ENCODE data around the gene SLC17A2.
A peak's percentile ranks its signal among the peaks of the same experiment; 100 is the strongest.

The SLC17A2 gene

DNA sequence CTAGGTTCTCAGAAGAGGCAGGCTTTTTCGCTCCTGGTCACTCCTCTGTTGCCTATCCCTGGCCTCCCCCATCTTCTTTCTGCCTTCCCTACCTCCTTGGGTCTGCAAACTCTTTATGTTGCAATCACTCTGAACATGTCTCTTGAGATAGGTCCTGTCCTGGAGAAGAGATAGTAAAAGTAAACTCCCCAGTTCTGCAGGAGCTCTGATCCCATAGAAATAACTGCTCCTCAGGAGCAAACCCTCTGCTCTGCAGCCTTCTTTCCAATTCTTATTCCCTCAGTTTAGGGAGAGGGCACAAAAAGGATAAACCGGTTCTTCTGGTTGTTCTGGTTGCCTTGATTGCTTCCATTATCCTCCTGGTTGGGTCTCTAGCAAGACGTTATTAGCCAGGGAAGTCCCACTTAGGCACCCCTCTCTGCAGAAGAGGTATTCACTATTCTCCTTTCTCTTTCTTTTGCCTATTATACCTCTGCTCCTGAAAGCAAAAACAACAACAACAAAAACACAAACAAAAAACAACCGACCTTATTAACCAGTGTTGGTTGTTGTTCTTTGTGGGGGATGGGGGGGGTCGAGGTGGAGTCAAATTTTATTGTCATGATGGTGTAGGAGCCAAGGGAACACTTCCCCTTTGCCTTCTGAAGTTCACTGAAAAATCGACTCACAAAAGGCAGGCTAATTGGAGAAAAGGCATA lies 33.1 kb upstream of the SLC17A2 start:
- Histone ChIP-seq H3K36me3 (ENCODE audit: control insufficient read depth in 5 of 5, insufficient read depth in 5 of 5, low read length in 5 of 5) (peaks cover 6 to 27% (median 20%) of the 10 kb centered on the region in 5 donors), H3K9ac (ENCODE audit: low read length in 5 of 5) (peak overlapping the region in 4 of 5 donors; percentile 35 to 66 (median 52)), H3K27ac (ENCODE audit: low read depth, low read length) (no peak overlapping the region), H3K9me3 (ENCODE audit: control insufficient read depth in 5 of 5, low read length in 5 of 5) (peaks cover 0 to 4% (median 0%) of the 10 kb centered on the region in 5 donors), H3K27me3 (ENCODE audit: control insufficient read depth in 5 of 5, insufficient read depth in 4 of 5, low read length in 5 of 5) (no peaks in the 10 kb centered on the region), H3K4me1 (ENCODE audit: control insufficient read depth in 5 of 5, insufficient read depth in 5 of 5, low read length in 5 of 5) (peaks cover 2 to 65% (median 50%) of the 10 kb centered on the region in 5 donors), H3K4me3 (ENCODE audit: low read depth in 1 of 5, low read length in 5 of 5) (peak overlapping the region; percentile 66 to 91 (median 80))

DNA sequence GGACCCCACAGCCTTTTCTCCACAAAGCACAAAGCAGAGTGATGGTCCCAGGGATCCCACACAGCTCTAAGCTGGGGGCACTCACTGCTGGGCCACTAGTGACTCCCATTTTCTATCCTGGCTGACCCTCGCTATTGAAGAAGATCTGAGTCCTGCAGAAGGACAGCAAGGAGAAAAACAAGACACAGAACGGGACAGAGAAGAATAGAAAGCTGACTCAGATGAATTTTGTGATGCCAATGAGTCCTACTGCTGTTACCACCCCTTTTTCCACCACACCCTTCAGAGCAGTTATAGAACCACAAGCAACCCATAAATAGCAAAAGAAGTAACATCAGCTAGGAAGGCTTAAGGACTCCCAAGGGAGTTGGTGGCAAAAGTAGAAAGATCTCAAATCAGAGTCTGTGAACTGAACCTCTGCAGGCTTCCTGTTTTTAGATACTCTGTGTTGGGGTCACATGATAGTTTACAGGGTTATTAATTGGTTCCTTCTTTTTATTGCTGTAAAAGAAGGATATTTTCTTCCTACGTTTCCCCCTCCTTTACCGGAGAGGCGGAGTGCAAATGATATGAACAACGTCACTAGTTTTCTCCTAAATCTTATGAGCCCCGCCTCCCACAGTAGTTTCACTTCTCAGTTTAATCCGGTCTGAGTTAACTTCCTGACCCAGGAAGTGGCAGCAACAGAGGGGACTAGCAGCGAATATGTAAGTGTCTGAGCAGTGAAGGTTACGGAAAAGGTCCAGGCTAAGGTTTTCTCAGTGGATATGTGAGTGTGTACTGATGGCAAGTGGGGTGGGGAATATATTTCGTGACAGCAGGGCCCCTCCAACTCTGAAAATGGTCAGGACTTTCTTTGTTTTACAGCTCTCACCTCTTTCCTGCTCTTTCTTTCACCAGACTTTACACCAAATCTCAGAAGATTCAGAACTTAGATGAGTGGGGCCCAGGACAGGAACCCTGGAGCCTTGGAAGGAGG lies 31.9 kb upstream of the SLC17A2 start, which contains the start of gene TRIM38:
TSS of gene TRIM38 (plus strand) at position 654 of the 979 bp plus-strand sequence. CDS start 3,721 bp downstream, outside the sequence.
- peak within 1 kb of the TSS; percentile 73 to 95 (median 80) for H3K9ac ChIP-seq (ENCODE audit: low read length in 5 of 5)
- peaks cover 0 to 54% (median 40%) of the 10 kb centered on the region in 5 donors for H3K4me1 ChIP-seq (ENCODE audit: control insufficient read depth in 5 of 5, insufficient read depth in 5 of 5, low read length in 5 of 5)
- H3K4me3 ChIP-seq (ENCODE audit: low read depth in 1 of 5, low read length in 5 of 5), result peak within 1 kb of the TSS; percentile 66 to 91 (median 80)
- no peaks in the 10 kb centered on the region for H3K27me3 ChIP-seq (ENCODE audit: control insufficient read depth in 5 of 5, insufficient read depth in 4 of 5, low read length in 5 of 5)
- H3K36me3 ChIP-seq (ENCODE audit: control insufficient read depth in 5 of 5, insufficient read depth in 5 of 5, low read length in 5 of 5), result peaks cover 6 to 17% (median 16%) of the 10 kb centered on the region in 5 donors
- peak within 1 kb of the TSS; percentile 92 for H3K27ac ChIP-seq (ENCODE audit: low read depth, low read length)
- H3K9me3 ChIP-seq (ENCODE audit: control insufficient read depth in 5 of 5, low read length in 5 of 5), result peaks cover 0 to 5% (median 0%) of the 10 kb centered on the region in 5 donors

DNA sequence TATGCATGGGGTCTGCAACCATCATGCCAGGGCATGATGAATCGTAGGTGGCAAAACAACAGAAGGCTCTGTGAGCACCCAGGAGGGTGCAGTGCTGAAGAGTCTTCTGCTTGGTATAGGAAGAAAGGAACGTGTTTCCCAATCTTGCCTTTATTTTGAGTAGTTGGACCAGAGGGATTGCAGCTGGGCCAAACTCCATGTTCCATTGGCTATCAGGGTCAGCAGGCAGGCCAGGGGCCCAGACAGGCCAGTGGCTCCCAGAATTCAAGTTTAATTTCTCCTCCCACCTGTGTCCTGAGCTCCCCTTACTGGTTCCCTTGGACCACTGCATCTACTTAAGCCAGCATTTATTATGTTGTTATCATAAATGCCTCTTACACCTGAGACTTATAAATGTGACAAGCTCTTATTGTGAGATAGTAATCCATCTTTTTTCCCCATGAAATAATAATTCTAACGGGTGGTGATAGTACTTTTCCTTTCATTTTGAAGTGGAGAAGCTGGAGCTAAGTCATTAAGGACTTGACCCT lies 31.2 kb upstream of the SLC17A2 start:
- Histone ChIP-seq H3K4me3 (ENCODE audit: low read depth in 1 of 5, low read length in 5 of 5) (peak overlapping the region; percentile 66 to 91 (median 80)), H3K9ac (ENCODE audit: low read length in 5 of 5) (peak overlapping the region in 3 of 5 donors; percentile 74 to 95 (median 80)), H3K4me1 (ENCODE audit: control insufficient read depth in 5 of 5, insufficient read depth in 5 of 5, low read length in 5 of 5) (peaks cover 0 to 47% (median 38%) of the 10 kb centered on the region in 5 donors), H3K9me3 (ENCODE audit: control insufficient read depth in 5 of 5, low read length in 5 of 5) (peaks cover 0 to 5% (median 0%) of the 10 kb centered on the region in 5 donors), H3K36me3 (ENCODE audit: control insufficient read depth in 5 of 5, insufficient read depth in 5 of 5, low read length in 5 of 5) (peaks cover 6 to 13% (median 9%) of the 10 kb centered on the region in 5 donors), H3K27ac (ENCODE audit: low read depth, low read length) (peak overlapping the region; percentile 92), H3K27me3 (ENCODE audit: control insufficient read depth in 5 of 5, insufficient read depth in 4 of 5, low read length in 5 of 5) (no peaks in the 10 kb centered on the region)

DNA sequence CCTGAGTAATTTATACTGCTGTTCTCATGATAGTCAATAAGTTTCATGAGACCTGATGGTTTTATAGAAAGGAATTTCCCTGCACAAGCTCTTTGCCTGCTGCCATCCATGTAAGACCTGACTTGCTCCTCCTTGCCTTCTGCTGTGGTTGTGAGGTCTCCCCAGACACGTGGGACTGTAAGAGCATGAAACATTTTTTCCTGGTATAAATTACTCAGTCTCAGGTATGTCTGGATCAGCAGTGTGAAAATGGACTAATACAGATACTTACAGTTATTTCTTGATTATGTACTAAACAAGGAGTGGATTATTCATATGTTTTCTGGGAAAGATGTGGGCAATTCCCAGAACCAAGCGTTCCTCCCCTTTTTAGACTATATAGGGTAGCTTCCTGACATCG lies 30.2 kb upstream of the SLC17A2 start:
- no peak overlapping the region for H3K9ac ChIP-seq (ENCODE audit: low read length in 5 of 5)
- peaks cover 0 to 5% (median 0%) of the 10 kb centered on the region in 5 donors for H3K9me3 ChIP-seq (ENCODE audit: control insufficient read depth in 5 of 5, low read length in 5 of 5)
- H3K27me3 ChIP-seq (ENCODE audit: control insufficient read depth in 5 of 5, insufficient read depth in 4 of 5, low read length in 5 of 5), result no peaks in the 10 kb centered on the region
- no peak overlapping the region for H3K27ac ChIP-seq (ENCODE audit: low read depth, low read length)
- H3K4me1 ChIP-seq (ENCODE audit: control insufficient read depth in 5 of 5, insufficient read depth in 5 of 5, low read length in 5 of 5), result peaks cover 0 to 39% (median 34%) of the 10 kb centered on the region in 5 donors
- peaks cover 2 to 6% (median 5%) of the 10 kb centered on the region in 5 donors for H3K36me3 ChIP-seq (ENCODE audit: control insufficient read depth in 5 of 5, insufficient read depth in 5 of 5, low read length in 5 of 5)
- H3K4me3 ChIP-seq (ENCODE audit: low read depth in 1 of 5, low read length in 5 of 5), result no peak overlapping the region

DNA sequence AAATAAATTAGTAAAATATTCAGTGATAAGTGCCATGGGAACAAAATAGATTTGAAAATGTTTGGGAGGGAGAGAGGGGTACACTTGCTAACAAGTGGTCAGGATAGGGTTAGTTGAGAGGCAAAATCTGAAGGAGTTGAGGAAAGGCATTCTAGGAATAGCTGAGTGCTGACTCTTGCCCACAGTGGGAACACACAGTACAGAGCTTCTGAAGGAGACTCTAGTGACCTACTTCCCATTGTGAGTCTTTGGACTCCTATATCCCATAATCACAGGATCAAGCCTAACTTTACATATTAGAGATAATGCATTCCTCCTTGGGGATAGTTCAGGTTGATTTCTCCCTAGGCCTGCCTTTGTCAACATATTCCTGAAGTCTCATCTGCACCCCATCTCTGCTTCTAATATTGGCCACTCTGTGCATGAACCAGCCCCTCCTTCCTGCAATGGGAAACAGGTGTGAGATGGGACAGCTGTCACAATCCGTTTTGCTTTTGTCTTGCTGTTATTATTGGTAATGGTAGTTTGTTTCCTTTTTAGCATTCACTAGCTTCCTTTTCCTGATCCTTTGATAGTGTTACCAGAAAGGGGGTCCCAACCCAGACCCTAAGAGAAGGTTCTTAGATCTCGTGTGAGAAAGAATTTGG lies 29.5 kb upstream of the SLC17A2 start:
- H3K36me3 ChIP-seq (ENCODE audit: control insufficient read depth in 5 of 5, insufficient read depth in 5 of 5, low read length in 5 of 5), result peaks cover 0 to 3% (median 2%) of the 10 kb centered on the region in 5 donors
- H3K4me3 ChIP-seq (ENCODE audit: low read depth in 1 of 5, low read length in 5 of 5), result no peak overlapping the region
- H3K27me3 ChIP-seq (ENCODE audit: control insufficient read depth in 5 of 5, insufficient read depth in 4 of 5, low read length in 5 of 5), result no peaks in the 10 kb centered on the region
- H3K4me1 ChIP-seq (ENCODE audit: control insufficient read depth in 5 of 5, insufficient read depth in 5 of 5, low read length in 5 of 5), result peaks cover 0 to 34% (median 30%) of the 10 kb centered on the region in 5 donors
- no peak overlapping the region for H3K9ac ChIP-seq (ENCODE audit: low read length in 5 of 5)
- H3K9me3 ChIP-seq (ENCODE audit: control insufficient read depth in 5 of 5, low read length in 5 of 5), result peaks cover 0 to 5% (median 0%) of the 10 kb centered on the region in 5 donors
- H3K27ac ChIP-seq (ENCODE audit: low read depth, low read length), result no peak overlapping the region

DNA sequence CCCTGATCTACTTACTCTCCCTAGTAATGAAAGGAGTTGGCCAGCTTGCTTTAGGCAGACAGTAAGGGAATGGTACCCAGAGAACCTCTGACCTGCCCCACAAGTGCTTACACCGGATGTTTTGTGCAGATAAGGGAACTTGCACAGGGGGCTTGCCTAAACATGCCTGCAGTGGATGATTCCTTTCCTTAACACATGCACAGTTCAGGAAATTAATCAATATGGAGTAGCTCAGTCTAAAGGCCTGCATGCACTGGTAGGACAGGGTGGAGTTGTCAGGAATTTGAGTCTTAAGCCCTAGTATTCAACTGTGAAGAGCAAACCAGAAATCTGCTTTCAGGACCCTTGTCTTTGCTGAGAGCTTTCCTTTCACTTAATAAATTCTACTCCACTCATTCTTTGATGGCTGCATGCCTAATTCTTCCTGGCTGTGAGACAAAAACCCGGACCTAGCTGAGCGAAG lies 28.2 kb upstream of the SLC17A2 start:
- H3K9ac ChIP-seq (ENCODE audit: low read length in 5 of 5), result no peak overlapping the region
- no peaks in the 10 kb centered on the region for H3K27me3 ChIP-seq (ENCODE audit: control insufficient read depth in 5 of 5, insufficient read depth in 4 of 5, low read length in 5 of 5)
- no peak overlapping the region for H3K27ac ChIP-seq (ENCODE audit: low read depth, low read length)
- H3K4me3 ChIP-seq (ENCODE audit: low read depth in 1 of 5, low read length in 5 of 5), result no peak overlapping the region
- H3K9me3 ChIP-seq (ENCODE audit: control insufficient read depth in 5 of 5, low read length in 5 of 5), result peaks cover 0 to 5% (median 0%) of the 10 kb centered on the region in 5 donors
- H3K36me3 ChIP-seq (ENCODE audit: control insufficient read depth in 5 of 5, insufficient read depth in 5 of 5, low read length in 5 of 5), result no peaks in the 10 kb centered on the region
- peaks cover 0 to 21% (median 18%) of the 10 kb centered on the region in 5 donors for H3K4me1 ChIP-seq (ENCODE audit: control insufficient read depth in 5 of 5, insufficient read depth in 5 of 5, low read length in 5 of 5)

DNA sequence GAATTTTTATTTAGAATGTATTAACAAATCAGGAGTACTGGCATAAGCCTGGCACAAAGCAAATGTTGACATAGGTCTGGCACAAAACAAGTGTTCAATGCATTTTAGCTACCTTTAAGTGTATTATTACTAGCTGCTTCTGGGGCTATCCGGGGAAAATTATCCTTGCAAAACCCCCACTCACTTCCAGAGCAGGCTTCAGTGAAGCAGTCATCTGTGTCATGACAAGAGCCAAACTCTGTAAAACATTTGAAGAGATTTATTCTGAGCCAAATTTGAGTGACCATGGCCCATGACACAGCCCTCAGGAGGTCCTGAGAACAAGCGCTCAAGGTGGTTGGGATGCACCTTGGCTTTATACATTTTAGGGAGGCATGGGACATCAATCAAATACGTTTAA lies 25.7 kb upstream of the SLC17A2 start:
- H3K27ac ChIP-seq (ENCODE audit: low read depth, low read length), result no peak overlapping the region
- no peaks in the 10 kb centered on the region for H3K36me3 ChIP-seq (ENCODE audit: control insufficient read depth in 5 of 5, insufficient read depth in 5 of 5, low read length in 5 of 5)
- peaks cover 0 to 5% (median 0%) of the 10 kb centered on the region in 5 donors for H3K9me3 ChIP-seq (ENCODE audit: control insufficient read depth in 5 of 5, low read length in 5 of 5)
- H3K27me3 ChIP-seq (ENCODE audit: control insufficient read depth in 5 of 5, insufficient read depth in 4 of 5, low read length in 5 of 5), result no peaks in the 10 kb centered on the region
- no peak overlapping the region for H3K4me3 ChIP-seq (ENCODE audit: low read depth in 1 of 5, low read length in 5 of 5)
- no peak overlapping the region for H3K9ac ChIP-seq (ENCODE audit: low read length in 5 of 5)
- peaks cover 0 to 4% (median 0%) of the 10 kb centered on the region in 5 donors for H3K4me1 ChIP-seq (ENCODE audit: control insufficient read depth in 5 of 5, insufficient read depth in 5 of 5, low read length in 5 of 5)

DNA sequence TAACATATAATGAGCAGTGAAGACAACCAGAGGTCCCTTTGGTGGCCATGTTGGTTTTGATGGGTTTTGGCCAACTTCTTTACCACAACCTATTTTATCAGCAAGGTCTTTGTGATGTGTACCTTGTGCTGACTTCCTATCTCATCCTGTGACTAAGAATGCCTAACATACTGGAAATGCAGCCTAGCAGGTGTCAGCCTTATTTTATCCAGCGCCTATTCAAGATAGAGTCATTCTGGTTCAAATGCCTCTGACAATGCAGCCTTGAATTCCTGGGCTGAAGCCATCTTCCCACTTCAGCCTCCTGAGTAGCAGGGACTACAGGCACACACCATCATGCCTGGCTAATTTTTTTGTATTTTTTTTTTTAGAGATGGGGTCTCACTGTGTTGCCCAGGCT lies 24.3 kb upstream of the SLC17A2 start:
- no peak overlapping the region for H3K4me3 ChIP-seq (ENCODE audit: low read depth in 1 of 5, low read length in 5 of 5)
- H3K27ac ChIP-seq (ENCODE audit: low read depth, low read length), result no peak overlapping the region
- peaks cover 0 to 5% (median 0%) of the 10 kb centered on the region in 5 donors for H3K9me3 ChIP-seq (ENCODE audit: control insufficient read depth in 5 of 5, low read length in 5 of 5)
- H3K36me3 ChIP-seq (ENCODE audit: control insufficient read depth in 5 of 5, insufficient read depth in 5 of 5, low read length in 5 of 5), result no peaks in the 10 kb centered on the region
- no peak overlapping the region for H3K9ac ChIP-seq (ENCODE audit: low read length in 5 of 5)
- H3K27me3 ChIP-seq (ENCODE audit: control insufficient read depth in 5 of 5, insufficient read depth in 4 of 5, low read length in 5 of 5), result no peaks in the 10 kb centered on the region
- H3K4me1 ChIP-seq (ENCODE audit: control insufficient read depth in 5 of 5, insufficient read depth in 5 of 5, low read length in 5 of 5), result peaks cover 0 to 4% (median 0%) of the 10 kb centered on the region in 5 donors

DNA sequence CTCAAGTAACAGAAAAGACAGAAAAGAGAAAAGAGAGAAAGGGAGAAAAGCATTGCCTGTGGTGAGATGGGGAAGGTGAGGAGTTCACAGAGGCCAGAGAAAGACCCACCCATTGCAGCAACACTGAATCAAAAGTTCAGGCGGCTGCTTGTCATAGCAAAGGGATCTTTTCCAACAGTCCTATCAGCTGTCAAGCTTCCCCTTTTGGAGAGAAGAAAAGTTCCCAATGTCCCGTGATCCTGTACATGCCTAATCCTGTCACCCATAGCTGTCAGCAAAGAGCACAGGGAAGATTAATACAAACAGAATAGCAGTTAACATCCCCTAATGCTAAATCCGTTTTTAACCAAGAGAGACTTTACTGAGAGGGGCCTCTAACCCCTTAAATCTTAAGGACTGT lies 23.2 kb upstream of the SLC17A2 start:
- peaks cover 0 to 2% (median 0%) of the 10 kb centered on the region in 5 donors for H3K4me1 ChIP-seq (ENCODE audit: control insufficient read depth in 5 of 5, insufficient read depth in 5 of 5, low read length in 5 of 5)
- H3K27me3 ChIP-seq (ENCODE audit: control insufficient read depth in 5 of 5, insufficient read depth in 4 of 5, low read length in 5 of 5), result no peaks in the 10 kb centered on the region
- peaks cover 0 to 3% (median 0%) of the 10 kb centered on the region in 5 donors for H3K9me3 ChIP-seq (ENCODE audit: control insufficient read depth in 5 of 5, low read length in 5 of 5)
- no peak overlapping the region for H3K9ac ChIP-seq (ENCODE audit: low read length in 5 of 5)
- no peaks in the 10 kb centered on the region for H3K36me3 ChIP-seq (ENCODE audit: control insufficient read depth in 5 of 5, insufficient read depth in 5 of 5, low read length in 5 of 5)
- no peak overlapping the region for H3K27ac ChIP-seq (ENCODE audit: low read depth, low read length)
- H3K4me3 ChIP-seq (ENCODE audit: low read depth in 1 of 5, low read length in 5 of 5), result no peak overlapping the region

Data from subcutaneous abdominal adipose tissue (tissue), 5 donors.